ENCODE data around the gene DUS2.

GRCh38 chr16:68068926-68069325, 45.8 kb downstream of the DUS2 start:
- TF ChIP-seq CTCF (IDR thresholded peaks at IDR 0.05), result no peak
- no peak for TF ChIP-seq POLR2A (IDR thresholded peaks at IDR 0.05)
